DND-41 (cell line): ENCODE results near the gene DSG3.

Experiments used
- ATAC-seq: fragments of 200-7000 bp; cut with Tn5 transposase; 3 replicates; pipeline ENCODE4 v1.9.1; 2021; ENCODE audit warnings: low read depth; ENCODE audit not compliant: insufficient read depth
- DNase-seq: peaks from one replicate; pipeline ENCODE4 v3.0.0-alpha.2; 2020
- H2AFZ ChIP-seq: 2 replicates; pipeline ENCODE4 v1.6.0; 2012; ENCODE audit warnings: low read depth, low read length
- H3K27ac ChIP-seq: 2 replicates; pipeline ENCODE4 v1.5.1; 2012; ENCODE audit warnings: low read length, inconsistent platforms
- H3K27me3 ChIP-seq: fragments of 200-600 bp; sonication (generic); 2 replicates; pipeline ENCODE4 v1.6.0; 2012; ENCODE audit warnings: low read length, mild to moderate bottlenecking, inconsistent platforms; ENCODE audit not compliant: insufficient read depth, poor library complexity
- H3K36me3 ChIP-seq: 2 replicates; pipeline ENCODE4 v1.5.1; 2012; ENCODE audit warnings: low read length, inconsistent platforms; ENCODE audit not compliant: insufficient read depth
- H3K4me1 ChIP-seq: 2 replicates; pipeline ENCODE4 v1.5.1; 2012; ENCODE audit warnings: mild to moderate bottlenecking, low read length; ENCODE audit not compliant: insufficient read depth
- H3K4me2 ChIP-seq: 2 replicates; pipeline ENCODE4 v1.6.0; 2012; ENCODE audit warnings: mild to moderate bottlenecking, moderate library complexity, low read length, inconsistent platforms; ENCODE audit not compliant: insufficient read depth
- H3K4me3 ChIP-seq, 2 experiments: fragments of 200-600 bp in 1 of 2; shearing (Covaris generic) in 1 of 2; 2 replicates each; pipeline ENCODE4 v1.5.1; 2012 to 2016; ENCODE audit warnings: inconsistent platforms in 2 of 2, low read length in 2 of 2, mild to moderate bottlenecking in 2 of 2, low read depth in 1 of 2, moderate library complexity in 1 of 2
- H3K79me2 ChIP-seq: 2 replicates; pipeline ENCODE4 v1.6.0; 2012; ENCODE audit warnings: low read length, inconsistent platforms; ENCODE audit not compliant: insufficient read depth
- H3K9ac ChIP-seq: 2 replicates; pipeline ENCODE4 v1.6.0; 2012; ENCODE audit warnings: low read depth, mild to moderate bottlenecking, inconsistent platforms, low read length, moderate library complexity
- H3K9me3 ChIP-seq: 2 replicates; pipeline ENCODE4 v1.5.1; 2012; ENCODE audit warnings: low read length, moderate library complexity, mild to moderate bottlenecking, inconsistent platforms; ENCODE audit not compliant: insufficient read depth, severe bottlenecking
- H4K20me1 ChIP-seq: 2 replicates; pipeline ENCODE4 v1.6.0; 2012; ENCODE audit warnings: low read length; ENCODE audit not compliant: insufficient read depth
- EZH2 ChIP-seq: IDR thresholded peaks from 3 replicates; pipeline ENCODE4 v1.6.1; 2012; ENCODE audit warnings: borderline replicate concordance, low read depth, mild to moderate bottlenecking, moderate library complexity, low read length, inconsistent platforms; ENCODE audit not compliant: severe bottlenecking
- TF ChIP-seq, protein P1 (sequence below): IDR thresholded peaks from 2 replicates; pipeline ENCODE4 v1.5.1; 2012; ENCODE audit warnings: borderline replicate concordance, low read length, moderate library complexity, mild to moderate bottlenecking; ENCODE audit not compliant: poor library complexity, severe bottlenecking; ENCODE audit errors: extremely low read depth

DSG3 gene

DNA sequence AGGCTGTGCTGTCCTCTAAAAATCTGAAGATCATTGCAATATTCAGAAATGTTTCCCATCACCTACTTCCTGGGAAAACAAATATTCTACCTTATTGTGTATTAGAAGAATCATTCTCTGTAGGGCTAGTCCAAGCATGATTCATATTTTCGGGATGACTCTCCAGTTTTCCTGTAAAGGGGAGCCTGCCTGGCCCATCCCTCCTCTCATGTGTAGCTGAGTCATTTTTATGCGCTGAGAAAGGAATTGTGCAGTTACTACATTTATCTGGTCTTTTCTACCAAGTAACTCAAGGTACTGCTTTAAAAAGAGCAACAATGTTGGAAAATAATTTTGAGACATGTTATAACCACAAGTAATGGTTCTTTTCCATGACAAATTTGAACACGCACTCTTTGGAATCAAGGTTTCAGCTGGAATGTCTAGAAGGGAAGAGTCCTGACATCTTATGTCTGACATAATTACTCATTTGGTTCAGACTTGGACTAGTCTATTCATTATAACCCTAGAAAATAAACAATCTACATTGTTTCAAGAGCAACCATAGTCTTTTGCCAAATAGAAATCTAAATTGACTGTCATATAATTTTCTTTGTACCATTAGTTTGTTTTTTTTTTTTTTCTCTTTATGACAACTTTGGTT, 6.6 kb downstream of the DSG3 start:
- H4K20me1 ChIP-seq: no peaks in the 10 kb centered on the region
- ATAC-seq: no peak
- no peak overlapping the region for H2AFZ ChIP-seq
- no peak overlapping the region for H3K9ac ChIP-seq
- no peak overlapping the region for H3K4me3 ChIP-seq
- TF ChIP-seq, protein P1, sequence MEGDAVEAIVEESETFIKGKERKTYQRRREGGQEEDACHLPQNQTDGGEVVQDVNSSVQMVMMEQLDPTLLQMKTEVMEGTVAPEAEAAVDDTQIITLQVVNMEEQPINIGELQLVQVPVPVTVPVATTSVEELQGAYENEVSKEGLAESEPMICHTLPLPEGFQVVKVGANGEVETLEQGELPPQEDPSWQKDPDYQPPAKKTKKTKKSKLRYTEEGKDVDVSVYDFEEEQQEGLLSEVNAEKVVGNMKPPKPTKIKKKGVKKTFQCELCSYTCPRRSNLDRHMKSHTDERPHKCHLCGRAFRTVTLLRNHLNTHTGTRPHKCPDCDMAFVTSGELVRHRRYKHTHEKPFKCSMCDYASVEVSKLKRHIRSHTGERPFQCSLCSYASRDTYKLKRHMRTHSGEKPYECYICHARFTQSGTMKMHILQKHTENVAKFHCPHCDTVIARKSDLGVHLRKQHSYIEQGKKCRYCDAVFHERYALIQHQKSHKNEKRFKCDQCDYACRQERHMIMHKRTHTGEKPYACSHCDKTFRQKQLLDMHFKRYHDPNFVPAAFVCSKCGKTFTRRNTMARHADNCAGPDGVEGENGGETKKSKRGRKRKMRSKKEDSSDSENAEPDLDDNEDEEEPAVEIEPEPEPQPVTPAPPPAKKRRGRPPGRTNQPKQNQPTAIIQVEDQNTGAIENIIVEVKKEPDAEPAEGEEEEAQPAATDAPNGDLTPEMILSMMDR: no peak
- TF ChIP-seq EZH2: no peak
- no peak overlapping the region for H3K27ac ChIP-seq
- DNase-seq: no peak
- H3K4me1 ChIP-seq: no peaks in the 10 kb centered on the region
- no peaks in the 10 kb centered on the region for H3K79me2 ChIP-seq
- peaks cover 3% of the 10 kb centered on the region for H3K27me3 ChIP-seq
- no peak overlapping the region for H3K4me2 ChIP-seq
- H3K9me3 ChIP-seq: no peaks in the 10 kb centered on the region
- no peaks in the 10 kb centered on the region for H3K36me3 ChIP-seq

GRCh38 chr18:31469629-31470028, 22.1 kb downstream of the DSG3 start:
- no peaks in the 10 kb centered on the region for H3K36me3 ChIP-seq
- H3K4me1 ChIP-seq: no peaks in the 10 kb centered on the region
- no peak for ATAC-seq
- no peak for TF ChIP-seq EZH2
- TF ChIP-seq, protein P1: no peak
- DNase-seq: no peak
- no peak overlapping the region for H3K4me2 ChIP-seq
- no peaks in the 10 kb centered on the region for H3K79me2 ChIP-seq
- H3K9me3 ChIP-seq: no peaks in the 10 kb centered on the region
- peaks cover 5% of the 10 kb centered on the region for H3K27me3 ChIP-seq
- H3K4me3 ChIP-seq: no peak overlapping the region
- H3K9ac ChIP-seq: no peak overlapping the region
- no peak overlapping the region for H2AFZ ChIP-seq
- no peak overlapping the region for H3K27ac ChIP-seq
- no peaks in the 10 kb centered on the region for H4K20me1 ChIP-seq

GRCh38 chr18:31478688-31479087, 31.1 kb downstream of the DSG3 start:
- ATAC-seq (no peak), DNase-seq (no peak)
- Histone ChIP-seq H3K4me3 (no peak overlapping the region), H3K79me2 (no peaks in the 10 kb centered on the region), H4K20me1 (0 out of 2 replicates have a peak, but pooled peaks cover 4% of the 10 kb centered on the region), H3K9me3 (no peaks in the 10 kb centered on the region), H3K27me3 (no peaks in the 10 kb centered on the region), H2AFZ (no peak overlapping the region), H3K4me1 (no peaks in the 10 kb centered on the region), H3K27ac (no peak overlapping the region), H3K4me2 (no peak overlapping the region), H3K36me3 (no peaks in the 10 kb centered on the region), H3K9ac (no peak overlapping the region)
- TF ChIP-seq, protein P1: no peak
- TF ChIP-seq EZH2: no peak
